GM19240 (cell line): Measurements from ENCODE around the gene CCDC121.
A peak's percentile ranks its signal among the peaks of the same experiment; 100 is the strongest.

Experiments
- DNase-seq: peaks from one replicate; pipeline ENCODE4 v3.0.0; 2011; ENCODE audit warnings: low spot score; ENCODE audit not compliant: insufficient read length

CCDC121 gene

DNA sequence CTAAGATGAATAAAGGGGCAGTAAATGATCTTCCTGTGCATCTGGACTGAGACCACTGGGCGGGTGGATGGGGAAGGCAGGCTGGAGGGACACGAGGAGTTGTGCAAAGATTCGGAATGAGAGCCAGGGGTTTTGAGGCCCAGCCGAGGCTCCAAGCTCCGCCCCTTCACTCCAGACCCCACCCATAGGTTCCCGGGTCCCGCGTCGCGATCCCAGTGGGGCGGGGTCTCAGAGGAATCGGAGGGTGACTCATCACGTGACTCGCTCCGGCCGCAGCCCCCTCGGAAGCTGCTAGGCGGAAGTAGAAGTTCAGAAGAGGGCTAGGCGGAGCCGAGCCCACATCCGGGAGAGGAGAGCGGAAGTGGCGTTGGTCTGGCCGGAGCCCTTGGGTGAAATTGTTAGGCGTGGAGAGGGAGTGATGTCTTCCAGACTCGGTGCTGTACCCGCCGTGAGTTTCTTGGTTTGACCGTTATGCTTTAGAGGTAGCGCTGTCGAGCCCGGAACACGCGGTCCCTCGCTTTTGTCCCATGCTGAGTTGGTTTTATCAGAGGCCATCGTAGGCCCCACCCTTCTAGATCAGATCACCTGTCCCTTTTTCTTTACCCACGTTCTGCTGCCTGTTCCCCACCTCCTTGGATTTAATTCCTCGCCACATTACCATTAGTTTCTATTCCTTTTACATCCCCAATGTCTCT lies 46.0 kb downstream of the CCDC121 start, which contains the start of gene ZNF512:
TSS of gene ZNF512 (plus strand) at position 348 of the 695 bp plus-strand sequence. CDS start at position 419, 71 bp downstream.
- peak; percentile 75 for DNase-seq

DNA sequence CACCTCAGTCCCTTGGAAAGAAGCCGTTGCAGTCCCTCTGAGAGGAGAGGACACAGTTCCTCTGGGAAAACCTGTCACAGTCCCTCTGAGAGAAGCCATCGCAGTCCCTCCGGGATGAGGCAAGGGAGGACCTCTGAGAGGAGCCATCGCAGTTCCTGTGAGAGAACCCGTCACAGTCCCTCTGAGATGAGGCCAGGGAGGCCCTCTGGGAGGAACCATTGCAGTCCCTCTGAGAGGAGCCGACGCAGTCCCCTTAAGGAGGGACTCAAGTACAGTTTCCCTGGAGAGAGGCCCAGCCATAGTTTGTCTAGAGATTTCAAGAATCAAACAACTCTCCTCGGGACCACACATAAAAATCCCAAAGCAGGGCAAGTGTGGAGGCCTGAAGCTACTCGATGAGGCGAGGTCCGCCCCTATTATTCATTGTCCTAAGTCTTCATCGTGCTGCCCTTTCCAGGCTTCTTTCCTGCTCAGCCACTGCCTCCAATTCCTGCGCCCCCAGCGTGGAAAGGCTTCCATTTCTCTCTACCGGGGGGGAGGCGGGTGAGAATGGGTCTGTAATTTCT lies 46.6 kb downstream of the CCDC121 start:
- no peak for DNase-seq

DNA sequence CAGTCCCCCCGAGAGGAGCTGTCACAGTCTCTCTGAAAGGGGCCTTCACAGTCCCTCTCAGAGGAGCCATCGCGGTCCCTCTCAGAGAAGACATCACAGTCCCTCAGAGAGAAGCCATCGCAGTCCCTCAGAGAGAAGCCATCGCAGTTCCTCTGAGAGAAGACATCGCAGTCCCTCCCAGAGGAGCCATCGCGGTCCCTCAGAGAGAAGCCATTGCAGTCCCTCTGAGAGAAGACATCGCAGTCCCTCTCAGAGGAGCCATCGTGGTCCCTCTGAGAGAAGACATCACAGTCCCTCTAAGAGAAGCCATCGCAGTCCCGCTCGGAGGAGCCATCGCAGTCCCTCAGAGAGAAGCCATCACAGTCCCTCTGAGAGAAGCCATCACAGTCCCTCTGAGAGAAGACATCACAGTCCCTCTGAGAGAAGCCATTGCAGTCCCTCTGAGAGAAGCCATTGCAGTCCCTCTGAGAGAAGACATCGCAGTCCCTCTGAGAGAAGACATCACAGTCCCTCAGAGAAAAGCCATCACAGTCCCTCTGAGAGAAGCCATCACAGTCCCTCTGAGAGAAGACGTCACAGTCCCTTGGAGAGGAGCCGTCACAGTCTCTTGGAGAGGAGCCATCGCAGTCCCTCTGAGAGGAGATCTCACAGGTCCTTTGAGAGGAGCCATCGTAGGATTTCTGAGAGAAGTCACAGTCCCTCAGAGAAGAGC lies 47.2 kb downstream of the CCDC121 start:
- DNase-seq: no peak
